ENCODE data around the gene RANBP17. TPM values are rescaled to one million over a fixed set of nuclear protein-coding genes. Genes with fewer than 3 reads are reported as not detected.

RANBP17 gene
- polyA plus RNA-seq, 1 donor from 2014 or later, result 25.5 TPM

DNA sequence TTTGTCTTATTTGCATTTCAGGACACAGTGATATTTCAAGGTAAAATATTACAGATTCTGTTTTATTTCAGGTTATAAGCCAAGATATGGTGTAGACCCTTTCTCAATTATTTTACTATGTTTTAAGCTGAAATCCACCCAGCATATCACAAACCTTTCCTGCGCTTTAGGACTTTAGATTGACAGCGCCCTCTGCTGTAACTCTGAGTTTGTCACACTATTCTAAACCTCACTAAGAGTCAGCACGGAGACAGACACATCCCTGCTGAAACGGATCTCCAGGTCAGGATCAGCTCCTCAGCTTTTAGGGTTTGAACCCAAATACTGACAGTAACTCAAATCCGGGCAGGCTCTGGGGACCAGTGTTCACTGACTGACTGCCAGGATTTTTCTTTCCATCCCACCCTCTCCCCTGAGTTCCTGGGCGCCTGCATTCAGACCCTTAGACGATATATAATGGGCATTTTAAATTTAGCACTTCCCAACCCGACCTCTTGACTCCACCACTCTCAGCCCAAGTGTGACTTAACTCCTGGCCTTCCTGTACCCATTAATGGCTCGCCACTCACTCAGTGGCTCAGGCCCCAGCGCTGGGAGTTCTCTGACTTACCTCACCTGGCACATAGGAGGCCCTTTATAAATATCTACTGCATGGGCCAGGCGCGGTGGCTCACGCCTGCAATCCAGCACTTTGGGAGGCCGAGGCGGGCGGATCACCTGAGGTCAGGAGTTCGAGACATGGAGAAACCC lies 480.7 kb downstream of the RANBP17 start:
- peaks cover 5% of the 10 kb centered on the region for H3K27me3 ChIP-seq (ENCODE audit: insufficient read depth, low read depth, low read length)
- no peak overlapping the region for H3K27ac ChIP-seq (ENCODE audit: low read length)
- no peak overlapping the region for H3K4me2 ChIP-seq (ENCODE audit: low read length)
- H3K79me2 ChIP-seq (replicated peaks; ENCODE audit: insufficient read depth, low read length), result no peaks in the 10 kb centered on the region
- H3K36me3 ChIP-seq (ENCODE audit: insufficient read depth, low read length), result no peaks in the 10 kb centered on the region
- no peak overlapping the region for H3K9ac ChIP-seq (ENCODE audit: low read length)
- no peaks in the 10 kb centered on the region for H3K9me3 ChIP-seq (ENCODE audit: low read length)
- H3K9me2 ChIP-seq (ENCODE audit: insufficient read depth, low read length), result no peaks in the 10 kb centered on the region
- H3K4me3 ChIP-seq (ENCODE audit: low read length), result no peak overlapping the region
- no peaks in the 10 kb centered on the region for H3F3A ChIP-seq (ENCODE audit: insufficient read depth, low read length, poor library complexity, severe bottlenecking)
- H2AFZ ChIP-seq (ENCODE audit: low read depth, low read length), result no peak overlapping the region
- TF ChIP-seq EZH2 (IDR thresholded peaks at IDR 0.05; ENCODE audit: borderline replicate concordance, insufficient read depth, low read length, poor library complexity, severe bottlenecking) (no peak), SMC3 (conservative IDR thresholded peaks at IDR 0.05; ENCODE audit: poor library complexity) (peak; percentile 89), EP300 (conservative IDR thresholded peaks at IDR 0.05; ENCODE audit: poor library complexity, severe bottlenecking) (no peak), POLR2AphosphoS5 (IDR thresholded peaks at IDR 0.05) (no peak), TAF1 (IDR thresholded peaks at IDR 0.05; ENCODE audit: low read depth) (no peak), RAD21 (conservative IDR thresholded peaks at IDR 0.05) (peak; percentile 79), MXI1 (conservative IDR thresholded peaks at IDR 0.05; ENCODE audit: poor library complexity, severe bottlenecking) (no peak)
- TF ChIP-seq, protein P1, sequence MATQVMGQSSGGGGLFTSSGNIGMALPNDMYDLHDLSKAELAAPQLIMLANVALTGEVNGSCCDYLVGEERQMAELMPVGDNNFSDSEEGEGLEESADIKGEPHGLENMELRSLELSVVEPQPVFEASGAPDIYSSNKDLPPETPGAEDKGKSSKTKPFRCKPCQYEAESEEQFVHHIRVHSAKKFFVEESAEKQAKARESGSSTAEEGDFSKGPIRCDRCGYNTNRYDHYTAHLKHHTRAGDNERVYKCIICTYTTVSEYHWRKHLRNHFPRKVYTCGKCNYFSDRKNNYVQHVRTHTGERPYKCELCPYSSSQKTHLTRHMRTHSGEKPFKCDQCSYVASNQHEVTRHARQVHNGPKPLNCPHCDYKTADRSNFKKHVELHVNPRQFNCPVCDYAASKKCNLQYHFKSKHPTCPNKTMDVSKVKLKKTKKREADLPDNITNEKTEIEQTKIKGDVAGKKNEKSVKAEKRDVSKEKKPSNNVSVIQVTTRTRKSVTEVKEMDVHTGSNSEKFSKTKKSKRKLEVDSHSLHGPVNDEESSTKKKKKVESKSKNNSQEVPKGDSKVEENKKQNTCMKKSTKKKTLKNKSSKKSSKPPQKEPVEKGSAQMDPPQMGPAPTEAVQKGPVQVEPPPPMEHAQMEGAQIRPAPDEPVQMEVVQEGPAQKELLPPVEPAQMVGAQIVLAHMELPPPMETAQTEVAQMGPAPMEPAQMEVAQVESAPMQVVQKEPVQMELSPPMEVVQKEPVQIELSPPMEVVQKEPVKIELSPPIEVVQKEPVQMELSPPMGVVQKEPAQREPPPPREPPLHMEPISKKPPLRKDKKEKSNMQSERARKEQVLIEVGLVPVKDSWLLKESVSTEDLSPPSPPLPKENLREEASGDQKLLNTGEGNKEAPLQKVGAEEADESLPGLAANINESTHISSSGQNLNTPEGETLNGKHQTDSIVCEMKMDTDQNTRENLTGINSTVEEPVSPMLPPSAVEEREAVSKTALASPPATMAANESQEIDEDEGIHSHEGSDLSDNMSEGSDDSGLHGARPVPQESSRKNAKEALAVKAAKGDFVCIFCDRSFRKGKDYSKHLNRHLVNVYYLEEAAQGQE (IDR thresholded peaks at IDR 0.05; ENCODE audit: borderline replicate concordance), result no peak
- TF ChIP-seq, protein P2, sequence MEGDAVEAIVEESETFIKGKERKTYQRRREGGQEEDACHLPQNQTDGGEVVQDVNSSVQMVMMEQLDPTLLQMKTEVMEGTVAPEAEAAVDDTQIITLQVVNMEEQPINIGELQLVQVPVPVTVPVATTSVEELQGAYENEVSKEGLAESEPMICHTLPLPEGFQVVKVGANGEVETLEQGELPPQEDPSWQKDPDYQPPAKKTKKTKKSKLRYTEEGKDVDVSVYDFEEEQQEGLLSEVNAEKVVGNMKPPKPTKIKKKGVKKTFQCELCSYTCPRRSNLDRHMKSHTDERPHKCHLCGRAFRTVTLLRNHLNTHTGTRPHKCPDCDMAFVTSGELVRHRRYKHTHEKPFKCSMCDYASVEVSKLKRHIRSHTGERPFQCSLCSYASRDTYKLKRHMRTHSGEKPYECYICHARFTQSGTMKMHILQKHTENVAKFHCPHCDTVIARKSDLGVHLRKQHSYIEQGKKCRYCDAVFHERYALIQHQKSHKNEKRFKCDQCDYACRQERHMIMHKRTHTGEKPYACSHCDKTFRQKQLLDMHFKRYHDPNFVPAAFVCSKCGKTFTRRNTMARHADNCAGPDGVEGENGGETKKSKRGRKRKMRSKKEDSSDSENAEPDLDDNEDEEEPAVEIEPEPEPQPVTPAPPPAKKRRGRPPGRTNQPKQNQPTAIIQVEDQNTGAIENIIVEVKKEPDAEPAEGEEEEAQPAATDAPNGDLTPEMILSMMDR (IDR thresholded peaks at IDR 0.05; ENCODE audit: poor library complexity, severe bottlenecking), result peak; percentile 80
- no peaks in the 10 kb centered on the region for H4K20me1 ChIP-seq (ENCODE audit: insufficient read depth)

DNA sequence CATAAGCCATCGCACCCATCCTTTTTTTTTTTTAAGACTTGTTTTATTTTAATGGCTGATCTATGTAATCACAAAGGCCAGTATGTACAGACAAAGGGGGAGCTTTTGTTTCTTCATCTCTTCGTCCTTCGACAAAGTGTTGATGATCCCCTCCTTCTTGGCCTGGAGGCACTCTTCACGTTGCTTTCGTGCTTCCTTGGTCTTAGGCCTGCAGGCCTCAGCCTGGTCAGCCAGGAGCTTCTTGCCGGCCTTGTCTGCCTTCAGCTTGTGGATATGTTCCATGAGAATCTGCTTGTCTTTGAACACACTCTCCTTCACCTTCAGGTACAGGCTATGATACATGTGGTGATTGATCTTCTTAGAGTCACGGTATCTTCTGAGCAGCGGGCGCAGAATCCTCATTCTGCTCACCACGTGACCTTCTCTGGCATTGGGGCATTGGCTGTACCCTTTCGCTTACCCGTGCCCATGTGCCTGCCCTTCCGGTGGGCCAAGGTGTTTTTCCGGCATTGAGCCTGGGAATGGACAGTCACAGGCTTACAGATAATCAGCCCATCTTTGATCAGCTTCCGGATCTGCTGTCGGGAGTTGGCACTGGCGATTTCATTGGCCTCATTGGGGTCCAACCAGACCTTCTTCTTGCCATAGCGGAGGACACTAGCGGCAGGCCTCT lies 483.3 kb downstream of the RANBP17 start:
- TF ChIP-seq RAD21 (conservative IDR thresholded peaks at IDR 0.05), result no peak
- TF ChIP-seq, protein P2 (IDR thresholded peaks at IDR 0.05; ENCODE audit: poor library complexity, severe bottlenecking), result no peak
- TF ChIP-seq EP300 (conservative IDR thresholded peaks at IDR 0.05; ENCODE audit: poor library complexity, severe bottlenecking), result no peak
- TF ChIP-seq MXI1 (conservative IDR thresholded peaks at IDR 0.05; ENCODE audit: poor library complexity, severe bottlenecking), result no peak
- TF ChIP-seq TAF1 (IDR thresholded peaks at IDR 0.05; ENCODE audit: low read depth), result no peak
- TF ChIP-seq, protein P1 (IDR thresholded peaks at IDR 0.05; ENCODE audit: borderline replicate concordance), result no peak
- Histone ChIP-seq H3K4me2 (ENCODE audit: low read length) (no peak overlapping the region), H3K9me3 (ENCODE audit: low read length) (no peaks in the 10 kb centered on the region), H3K36me3 (ENCODE audit: insufficient read depth, low read length) (no peaks in the 10 kb centered on the region), H3K27me3 (ENCODE audit: insufficient read depth, low read depth, low read length) (no peaks in the 10 kb centered on the region), H3K4me3 (ENCODE audit: low read length) (no peak overlapping the region), H3K9me2 (ENCODE audit: insufficient read depth, low read length) (no peaks in the 10 kb centered on the region), H3K79me2 (replicated peaks; ENCODE audit: insufficient read depth, low read length) (no peaks in the 10 kb centered on the region), H2AFZ (ENCODE audit: low read depth, low read length) (no peak overlapping the region), H3K27ac (ENCODE audit: low read length) (no peak overlapping the region), H3K9ac (ENCODE audit: low read length) (no peak overlapping the region), H3F3A (ENCODE audit: insufficient read depth, low read length, poor library complexity, severe bottlenecking) (no peaks in the 10 kb centered on the region), H4K20me1 (ENCODE audit: insufficient read depth) (no peaks in the 10 kb centered on the region)
